Fibroblast of lung (primary cell): Measurements from ENCODE around the gene DLGAP3. TPM values are rescaled to one million over a fixed set of nuclear protein-coding genes. Genes with fewer than 3 reads are reported as not detected.

Experiments used
- DNase-seq, 2 donors: peaks; one replicate each; pipeline versions ENCODE4 v3.0.0 to v3.0.0-alpha.2; 2010; ENCODE audit warnings: low read depth in 2 of 2
- H2AFZ ChIP-seq: 2 replicates; pipeline ENCODE4 v1.5.1; 2012; ENCODE audit warnings: low read length, control low read depth, inconsistent platforms
- H3K27ac ChIP-seq: 2 replicates; pipeline ENCODE4 v1.5.1; 2011; ENCODE audit warnings: low read length, control low read depth; ENCODE audit not compliant: insufficient read depth
- H3K27me3 ChIP-seq: 2 replicates; pipeline ENCODE4 v1.5.1; 2011; ENCODE audit warnings: mild to moderate bottlenecking, low read length; ENCODE audit not compliant: control insufficient read depth, insufficient read depth
- H3K36me3 ChIP-seq: 2 replicates; pipeline ENCODE4 v1.5.1; 2011; ENCODE audit warnings: low read length; ENCODE audit not compliant: control insufficient read depth, insufficient read depth
- H3K4me1 ChIP-seq: 2 replicates; pipeline ENCODE4 v1.5.1; 2011; ENCODE audit warnings: low read length; ENCODE audit not compliant: control insufficient read depth, insufficient read depth; ENCODE audit errors: extremely low read depth
- H3K4me2 ChIP-seq: 2 replicates; pipeline ENCODE4 v1.5.1; 2011; ENCODE audit warnings: low read length, control low read depth; ENCODE audit not compliant: insufficient read depth; ENCODE audit errors: extremely low read depth
- H3K4me3 ChIP-seq, 4 experiments: fragments of 200-600 bp in 1 of 4; sonication (generic) in 1 of 4; replicated peaks in 1 of 4; 2 replicates each; pipeline ENCODE4 v1.5.1; 2011 to 2016; ENCODE audit warnings: low read length in 4 of 4, low read depth in 3 of 4, mild to moderate bottlenecking in 3 of 4, control low read depth in 2 of 4, inconsistent platforms in 1 of 4, mixed read lengths in 1 of 4; ENCODE audit not compliant: insufficient read depth in 1 of 4; ENCODE audit errors: control extremely low read depth in 1 of 4
- H3K79me2 ChIP-seq: 2 replicates; pipeline ENCODE4 v1.5.1; 2012; ENCODE audit warnings: mild to moderate bottlenecking, low read length, inconsistent platforms; ENCODE audit not compliant: control insufficient read depth, insufficient read depth
- H3K9ac ChIP-seq: 2 replicates; pipeline ENCODE4 v1.5.1; 2011; ENCODE audit warnings: mild to moderate bottlenecking, low read length, control low read depth; ENCODE audit not compliant: insufficient read depth
- H3K9me3 ChIP-seq: 2 replicates; pipeline ENCODE4 v1.5.1; 2012; ENCODE audit warnings: low read depth, low read length; ENCODE audit not compliant: control insufficient read depth, insufficient read depth
- H4K20me1 ChIP-seq: 2 replicates; pipeline ENCODE4 v1.5.1; 2011; ENCODE audit warnings: low read length; ENCODE audit not compliant: control insufficient read depth, insufficient read depth; ENCODE audit errors: extremely low read depth
- EZH2 ChIP-seq: IDR thresholded peaks from 2 replicates; pipeline ENCODE4 v1.5.1; 2012; ENCODE audit warnings: low read length, control low read depth, mild to moderate bottlenecking; ENCODE audit errors: missing control alignments
- polyA plus RNA-seq, 2 donors: library from polyadenylated mRNA; depleted of rRNA in 1 of 2; stranded (reverse) in 1 of 2; unstranded in 1 of 2; fragments of >200 nt; gene quantifications; 2 replicates each; pipeline ENCODE4 v1.2.1, GENCODE V29; 2011 to 2012; ENCODE audit warnings: missing spikeins in 1 of 2
- total RNA-seq: library from RNA; depleted of rRNA; stranded (reverse); fragments of >200 nt; gene quantifications from 2 replicates; pipeline ENCODE4 v1.2.1, GENCODE V29; 2014
- TF ChIP-seq, protein P1 (sequence below), 2 donors: IDR thresholded peaks in 1 of 2; conservative IDR thresholded peaks in 1 of 2; 1 replicate in 1 of 2; 2 replicates in 1 of 2; pipeline ENCODE4 v1.5.1; 2011 to 2012; ENCODE audit warnings: low read length in 2 of 2, control low read depth in 1 of 2, inconsistent platforms in 1 of 2, low read depth in 1 of 2, mild to moderate bottlenecking in 1 of 2

Gene DLGAP3
- total and polyA plus RNA-seq, 2 donors (not counting 1 experiment from before 2014, with no cell fraction given): not detected

DNA sequence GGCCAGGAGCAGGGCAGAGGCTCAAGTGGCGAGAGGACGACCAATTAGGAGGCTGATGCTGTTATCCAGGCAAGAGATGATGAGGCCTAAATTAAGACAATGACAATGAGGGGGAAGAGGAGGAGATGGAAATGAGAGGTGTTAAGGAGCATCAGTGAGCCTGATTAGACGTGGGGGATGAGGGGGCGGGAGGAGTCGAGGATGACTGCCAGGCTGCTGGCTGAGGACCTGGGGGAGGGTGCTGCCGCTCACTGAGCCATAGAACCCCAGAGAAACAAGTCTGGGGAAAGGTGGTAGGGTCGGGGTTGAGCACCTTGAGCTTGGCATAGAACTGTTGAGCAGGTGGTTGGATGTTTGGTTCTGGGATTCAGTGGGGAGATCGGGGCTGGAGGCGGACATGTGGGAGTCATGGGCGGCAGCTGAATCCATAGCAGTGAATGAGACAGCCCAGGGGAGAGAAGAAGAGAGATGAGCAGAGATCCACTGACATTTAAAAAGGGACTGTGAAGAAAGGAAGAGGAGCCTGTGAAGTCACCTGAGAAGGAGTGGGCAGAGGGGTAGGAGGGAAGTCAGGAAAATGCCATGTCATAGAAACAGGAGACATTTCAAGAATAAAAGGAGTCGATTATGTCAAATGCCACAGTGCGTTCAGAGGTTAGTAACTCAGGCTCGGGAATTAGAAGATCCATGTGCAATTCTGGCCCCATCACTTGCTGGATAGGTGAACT is 28.5 kb downstream of the DLGAP3 start:
- Histone ChIP-seq H3K27me3 (no peaks in the 10 kb centered on the region), H4K20me1 (no peaks in the 10 kb centered on the region), H3K4me1 (no peaks in the 10 kb centered on the region), H3K79me2 (no peaks in the 10 kb centered on the region), H2AFZ (no peak overlapping the region), H3K4me2 (no peak overlapping the region), H3K9ac (no peak overlapping the region), H3K9me3 (no peaks in the 10 kb centered on the region), H3K36me3 (no peaks in the 10 kb centered on the region), H3K27ac (no peak overlapping the region), H3K4me3 (no peak overlapping the region)
- no peak for DNase-seq
- no peak for TF ChIP-seq EZH2
- TF ChIP-seq, protein P1, sequence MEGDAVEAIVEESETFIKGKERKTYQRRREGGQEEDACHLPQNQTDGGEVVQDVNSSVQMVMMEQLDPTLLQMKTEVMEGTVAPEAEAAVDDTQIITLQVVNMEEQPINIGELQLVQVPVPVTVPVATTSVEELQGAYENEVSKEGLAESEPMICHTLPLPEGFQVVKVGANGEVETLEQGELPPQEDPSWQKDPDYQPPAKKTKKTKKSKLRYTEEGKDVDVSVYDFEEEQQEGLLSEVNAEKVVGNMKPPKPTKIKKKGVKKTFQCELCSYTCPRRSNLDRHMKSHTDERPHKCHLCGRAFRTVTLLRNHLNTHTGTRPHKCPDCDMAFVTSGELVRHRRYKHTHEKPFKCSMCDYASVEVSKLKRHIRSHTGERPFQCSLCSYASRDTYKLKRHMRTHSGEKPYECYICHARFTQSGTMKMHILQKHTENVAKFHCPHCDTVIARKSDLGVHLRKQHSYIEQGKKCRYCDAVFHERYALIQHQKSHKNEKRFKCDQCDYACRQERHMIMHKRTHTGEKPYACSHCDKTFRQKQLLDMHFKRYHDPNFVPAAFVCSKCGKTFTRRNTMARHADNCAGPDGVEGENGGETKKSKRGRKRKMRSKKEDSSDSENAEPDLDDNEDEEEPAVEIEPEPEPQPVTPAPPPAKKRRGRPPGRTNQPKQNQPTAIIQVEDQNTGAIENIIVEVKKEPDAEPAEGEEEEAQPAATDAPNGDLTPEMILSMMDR (conservative IDR thresholded peaks at IDR 0.05 in 1 of 2, IDR thresholded peaks at IDR 0.05 in 1 of 2; ENCODE audit: low read depth in 1 of 2, low read length in 2 of 2): no peak

DNA sequence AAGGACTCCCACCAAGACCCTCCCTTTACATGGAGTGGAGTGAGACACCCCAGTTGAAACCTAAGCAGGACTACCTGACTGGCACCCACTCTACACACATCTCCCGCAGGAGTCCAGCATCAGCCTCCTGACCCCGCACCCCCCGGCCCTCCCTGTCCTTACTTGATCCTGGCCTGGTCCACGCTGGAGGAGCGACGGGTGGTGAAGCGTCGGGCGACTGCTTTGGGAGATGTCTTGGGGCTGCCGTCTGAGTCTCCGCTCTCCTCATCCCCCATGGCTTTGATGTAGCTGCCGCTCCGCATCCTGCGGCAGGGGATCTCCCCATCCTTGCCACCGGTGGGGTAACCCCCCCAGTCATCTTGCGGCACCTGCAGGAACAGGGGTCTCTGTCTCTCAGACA is 29.5 kb downstream of the DLGAP3 start:
- no peak overlapping the region for H3K9ac ChIP-seq
- no peak overlapping the region for H3K27ac ChIP-seq
- H3K36me3 ChIP-seq: no peaks in the 10 kb centered on the region
- no peaks in the 10 kb centered on the region for H3K27me3 ChIP-seq
- H3K4me2 ChIP-seq: no peak overlapping the region
- TF ChIP-seq, protein P1 (conservative IDR thresholded peaks at IDR 0.05 in 1 of 2, IDR thresholded peaks at IDR 0.05 in 1 of 2; ENCODE audit: low read depth in 1 of 2, low read length in 2 of 2): no peak
- no peak for TF ChIP-seq EZH2
- no peaks in the 10 kb centered on the region for H3K4me1 ChIP-seq
- H3K9me3 ChIP-seq: no peaks in the 10 kb centered on the region
- no peak overlapping the region for H3K4me3 ChIP-seq
- no peak for DNase-seq
- no peak overlapping the region for H2AFZ ChIP-seq
- H4K20me1 ChIP-seq: no peaks in the 10 kb centered on the region
- no peaks in the 10 kb centered on the region for H3K79me2 ChIP-seq

DNA sequence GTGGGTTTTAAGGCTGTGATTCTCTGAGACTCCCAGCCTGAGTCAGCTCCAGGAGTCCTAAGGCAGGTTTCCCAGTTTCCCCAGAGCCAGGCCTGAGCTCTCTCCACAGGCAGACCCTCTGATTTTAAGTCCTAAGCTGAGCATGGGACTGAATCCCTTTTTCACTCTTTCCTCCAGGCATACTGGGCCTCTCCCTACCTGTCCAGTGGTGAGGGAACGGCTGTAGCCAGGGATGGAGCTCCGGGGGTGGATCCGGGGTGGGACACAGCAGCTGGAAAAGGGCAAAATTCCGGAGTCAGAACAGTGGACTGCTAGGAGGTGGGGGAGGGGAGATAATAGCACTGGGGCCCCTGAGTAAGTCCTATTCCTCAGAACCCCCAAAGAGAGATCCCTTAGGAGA is 30.0 kb downstream of the DLGAP3 start:
- no peaks in the 10 kb centered on the region for H3K36me3 ChIP-seq
- no peak overlapping the region for H3K4me2 ChIP-seq
- H3K9ac ChIP-seq: no peak overlapping the region
- H3K79me2 ChIP-seq: no peaks in the 10 kb centered on the region
- TF ChIP-seq, protein P1 (conservative IDR thresholded peaks at IDR 0.05 in 1 of 2, IDR thresholded peaks at IDR 0.05 in 1 of 2; ENCODE audit: low read depth in 1 of 2, low read length in 2 of 2): no peak
- TF ChIP-seq EZH2: no peak
- no peaks in the 10 kb centered on the region for H3K27me3 ChIP-seq
- H3K9me3 ChIP-seq: no peaks in the 10 kb centered on the region
- H4K20me1 ChIP-seq: no peaks in the 10 kb centered on the region
- no peak overlapping the region for H3K4me3 ChIP-seq
- H3K4me1 ChIP-seq: no peaks in the 10 kb centered on the region
- DNase-seq: no peak
- H3K27ac ChIP-seq: no peak overlapping the region
- no peak overlapping the region for H2AFZ ChIP-seq
